Measurements from ENCODE around the gene LILRB2.
"Not testable (repeated sequence)": the region's sequence is repeated elsewhere in the genome, so short reads cannot be mapped to it uniquely, and the experiment has no call there.

Gene LILRB2

DNA sequence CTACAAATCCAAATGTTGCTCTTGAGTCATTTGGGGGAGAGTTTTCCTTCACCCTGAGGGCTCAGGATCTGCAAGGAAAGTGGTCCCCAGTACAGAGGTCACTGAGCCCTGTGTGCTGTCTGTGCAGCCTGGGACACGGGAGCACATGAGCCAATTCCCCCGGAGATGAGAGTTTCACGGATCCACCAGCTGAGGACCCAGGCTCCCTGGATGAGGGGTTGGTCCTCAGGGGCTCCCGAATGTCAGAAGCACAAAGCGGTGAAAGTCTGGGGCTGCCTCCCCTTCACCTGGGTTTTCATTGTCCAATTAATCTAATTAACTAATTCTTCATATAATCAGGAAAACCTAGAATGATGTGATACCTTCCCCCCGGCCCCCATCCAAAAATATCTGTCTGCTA lies 13.6 kb upstream of the LILRB2 start:
- Histone ChIP-seq H3K9me3 (replicated peaks; ENCODE audit: insufficient read depth, low read length) (no peaks in the 10 kb centered on the region), H3K4me2 (ENCODE audit: low read depth, low read length) (no peak overlapping the region), H3K36me3 (replicated peaks; ENCODE audit: insufficient read depth, low read length) (no peaks in the 10 kb centered on the region), H3K4me3 (ENCODE audit: low read length) (no peak overlapping the region), H3K9me2 (replicated peaks; ENCODE audit: insufficient read depth, low read length) (no peaks in the 10 kb centered on the region), H3K9ac (ENCODE audit: low read length) (no peak overlapping the region), H3K79me2 (ENCODE audit: low read length) (no peaks in the 10 kb centered on the region), H3K4me1 (ENCODE audit: low read length) (no peaks in the 10 kb centered on the region), H3K27ac (ENCODE audit: low read length) (no peak overlapping the region), H4K20me1 (ENCODE audit: insufficient read depth, low read length) (no peaks in the 10 kb centered on the region), H3F3A (ENCODE audit: insufficient read depth, low read length) (no peaks in the 10 kb centered on the region), H3K27me3 (replicated peaks; ENCODE audit: insufficient read depth, low read length) (peaks cover 91% of the 10 kb centered on the region), H2AFZ (ENCODE audit: low read length) (no peak overlapping the region)
- TF ChIP-seq EZH2 (optimal IDR thresholded peaks at IDR 0.05; ENCODE audit: low read depth, low read length) (no peak), EZH2phosphoT487 (IDR thresholded peaks at IDR 0.05; ENCODE audit: low read length) (no peak)
- TF ChIP-seq, protein P1, sequence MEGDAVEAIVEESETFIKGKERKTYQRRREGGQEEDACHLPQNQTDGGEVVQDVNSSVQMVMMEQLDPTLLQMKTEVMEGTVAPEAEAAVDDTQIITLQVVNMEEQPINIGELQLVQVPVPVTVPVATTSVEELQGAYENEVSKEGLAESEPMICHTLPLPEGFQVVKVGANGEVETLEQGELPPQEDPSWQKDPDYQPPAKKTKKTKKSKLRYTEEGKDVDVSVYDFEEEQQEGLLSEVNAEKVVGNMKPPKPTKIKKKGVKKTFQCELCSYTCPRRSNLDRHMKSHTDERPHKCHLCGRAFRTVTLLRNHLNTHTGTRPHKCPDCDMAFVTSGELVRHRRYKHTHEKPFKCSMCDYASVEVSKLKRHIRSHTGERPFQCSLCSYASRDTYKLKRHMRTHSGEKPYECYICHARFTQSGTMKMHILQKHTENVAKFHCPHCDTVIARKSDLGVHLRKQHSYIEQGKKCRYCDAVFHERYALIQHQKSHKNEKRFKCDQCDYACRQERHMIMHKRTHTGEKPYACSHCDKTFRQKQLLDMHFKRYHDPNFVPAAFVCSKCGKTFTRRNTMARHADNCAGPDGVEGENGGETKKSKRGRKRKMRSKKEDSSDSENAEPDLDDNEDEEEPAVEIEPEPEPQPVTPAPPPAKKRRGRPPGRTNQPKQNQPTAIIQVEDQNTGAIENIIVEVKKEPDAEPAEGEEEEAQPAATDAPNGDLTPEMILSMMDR (IDR thresholded peaks at IDR 0.05; ENCODE audit: low read length) = no peak
- no peak for DNase-seq

DNA sequence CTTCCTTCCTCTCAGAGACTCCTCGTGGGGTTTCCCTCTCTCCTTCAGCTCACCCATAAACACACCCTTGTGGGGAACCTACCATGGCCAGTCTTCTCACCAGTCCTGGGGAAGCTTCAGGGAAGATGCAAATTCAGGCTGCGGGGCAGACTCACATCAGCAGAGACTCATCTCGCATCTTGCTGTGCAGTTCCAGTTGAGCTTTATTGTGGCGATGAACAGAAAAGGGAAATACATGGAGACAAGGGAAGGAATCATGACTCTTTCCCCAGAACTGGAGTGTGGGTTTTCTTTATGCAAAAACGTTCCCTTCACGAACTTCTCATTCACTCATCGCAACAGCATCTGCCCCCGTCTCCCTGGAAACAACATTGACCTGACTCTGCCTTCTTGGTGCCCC lies 8.2 kb upstream of the LILRB2 start:
- H3K9me2 ChIP-seq (replicated peaks; ENCODE audit: insufficient read depth, low read length); H3F3A ChIP-seq (ENCODE audit: insufficient read depth, low read length); H3K36me3 ChIP-seq (replicated peaks; ENCODE audit: insufficient read depth, low read length); H3K9ac ChIP-seq (ENCODE audit: low read length); DNase-seq; H2AFZ ChIP-seq (ENCODE audit: low read length); H3K27ac ChIP-seq (ENCODE audit: low read length); H3K4me2 ChIP-seq (ENCODE audit: low read depth, low read length); H4K20me1 ChIP-seq (ENCODE audit: insufficient read depth, low read length); H3K9me3 ChIP-seq (replicated peaks; ENCODE audit: insufficient read depth, low read length); H3K79me2 ChIP-seq (ENCODE audit: low read length); H3K4me1 ChIP-seq (ENCODE audit: low read length); H3K4me3 ChIP-seq (ENCODE audit: low read length): not testable (repeated sequence)
- H3K27me3 ChIP-seq (replicated peaks; ENCODE audit: insufficient read depth, low read length) = peaks cover 86% of the 10 kb centered on the region

DNA sequence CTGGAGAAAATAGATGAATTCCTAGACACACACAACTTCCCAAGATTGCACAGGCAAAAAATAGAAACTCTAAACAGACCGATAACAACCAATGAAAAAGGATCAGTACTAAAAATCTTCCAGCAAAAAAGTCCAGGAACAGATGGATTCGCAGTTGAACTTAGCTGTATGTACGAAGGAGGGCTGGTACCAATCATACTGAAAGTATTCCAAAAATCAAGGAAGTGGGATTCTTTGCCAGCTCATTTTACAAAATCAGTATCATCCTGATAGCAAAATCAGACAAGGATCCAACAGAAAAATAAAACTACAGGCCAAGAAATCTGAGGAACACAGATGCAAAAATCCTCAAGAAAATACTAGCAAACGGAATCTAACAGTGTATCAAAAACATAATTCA lies 6.5 kb upstream of the LILRB2 start:
- Histone ChIP-seq H3K4me2 (ENCODE audit: low read depth, low read length) (no peak overlapping the region), H3K9me3 (replicated peaks; ENCODE audit: insufficient read depth, low read length) (no peaks in the 10 kb centered on the region), H4K20me1 (ENCODE audit: insufficient read depth, low read length) (no peaks in the 10 kb centered on the region), H3K27ac (ENCODE audit: low read length) (no peak overlapping the region), H3K9ac (ENCODE audit: low read length) (no peak overlapping the region), H3K9me2 (replicated peaks; ENCODE audit: insufficient read depth, low read length) (no peaks in the 10 kb centered on the region), H3F3A (ENCODE audit: insufficient read depth, low read length) (no peaks in the 10 kb centered on the region), H3K4me3 (ENCODE audit: low read length) (no peak overlapping the region), H3K4me1 (ENCODE audit: low read length) (no peaks in the 10 kb centered on the region), H3K27me3 (replicated peaks; ENCODE audit: insufficient read depth, low read length) (peaks cover 86% of the 10 kb centered on the region), H3K79me2 (ENCODE audit: low read length) (no peaks in the 10 kb centered on the region), H3K36me3 (replicated peaks; ENCODE audit: insufficient read depth, low read length) (no peaks in the 10 kb centered on the region), H2AFZ (ENCODE audit: low read length) (no peak overlapping the region)
- no peak for DNase-seq
- TF ChIP-seq, protein P1 (IDR thresholded peaks at IDR 0.05; ENCODE audit: low read length) = no peak
- TF ChIP-seq EZH2 (optimal IDR thresholded peaks at IDR 0.05; ENCODE audit: low read depth, low read length) (no peak), EZH2phosphoT487 (IDR thresholded peaks at IDR 0.05; ENCODE audit: low read length) (no peak)

DNA sequence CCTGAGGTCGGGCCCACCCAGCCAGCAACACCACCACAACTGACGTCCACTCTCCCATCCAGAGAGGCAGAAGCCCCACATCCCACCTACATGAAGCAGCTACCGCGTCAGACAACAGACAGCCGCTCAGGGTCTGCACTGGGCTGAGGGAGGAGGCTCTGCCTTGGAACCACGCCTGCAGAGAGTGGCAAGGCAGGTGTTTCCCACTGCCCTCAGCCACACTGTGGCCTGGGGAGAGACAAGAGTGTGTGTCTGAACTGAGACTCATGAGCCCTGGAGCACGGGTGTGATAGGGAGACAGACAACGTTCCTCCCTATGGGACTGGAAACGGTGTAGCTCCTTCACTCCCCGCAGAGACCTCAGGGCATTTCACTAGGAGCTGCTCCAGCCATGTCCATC lies 5.4 kb upstream of the LILRB2 start:
- H3K4me2 ChIP-seq (ENCODE audit: low read depth, low read length); H3K9me2 ChIP-seq (replicated peaks; ENCODE audit: insufficient read depth, low read length); H2AFZ ChIP-seq (ENCODE audit: low read length); H3K27ac ChIP-seq (ENCODE audit: low read length); H3K36me3 ChIP-seq (replicated peaks; ENCODE audit: insufficient read depth, low read length); H3K9ac ChIP-seq (ENCODE audit: low read length); H3K9me3 ChIP-seq (replicated peaks; ENCODE audit: insufficient read depth, low read length); H3F3A ChIP-seq (ENCODE audit: insufficient read depth, low read length); H3K79me2 ChIP-seq (ENCODE audit: low read length); DNase-seq; H3K4me1 ChIP-seq (ENCODE audit: low read length); H4K20me1 ChIP-seq (ENCODE audit: insufficient read depth, low read length); H3K4me3 ChIP-seq (ENCODE audit: low read length): not testable (repeated sequence)
- peaks cover 86% of the 10 kb centered on the region for H3K27me3 ChIP-seq (replicated peaks; ENCODE audit: insufficient read depth, low read length)

DNA sequence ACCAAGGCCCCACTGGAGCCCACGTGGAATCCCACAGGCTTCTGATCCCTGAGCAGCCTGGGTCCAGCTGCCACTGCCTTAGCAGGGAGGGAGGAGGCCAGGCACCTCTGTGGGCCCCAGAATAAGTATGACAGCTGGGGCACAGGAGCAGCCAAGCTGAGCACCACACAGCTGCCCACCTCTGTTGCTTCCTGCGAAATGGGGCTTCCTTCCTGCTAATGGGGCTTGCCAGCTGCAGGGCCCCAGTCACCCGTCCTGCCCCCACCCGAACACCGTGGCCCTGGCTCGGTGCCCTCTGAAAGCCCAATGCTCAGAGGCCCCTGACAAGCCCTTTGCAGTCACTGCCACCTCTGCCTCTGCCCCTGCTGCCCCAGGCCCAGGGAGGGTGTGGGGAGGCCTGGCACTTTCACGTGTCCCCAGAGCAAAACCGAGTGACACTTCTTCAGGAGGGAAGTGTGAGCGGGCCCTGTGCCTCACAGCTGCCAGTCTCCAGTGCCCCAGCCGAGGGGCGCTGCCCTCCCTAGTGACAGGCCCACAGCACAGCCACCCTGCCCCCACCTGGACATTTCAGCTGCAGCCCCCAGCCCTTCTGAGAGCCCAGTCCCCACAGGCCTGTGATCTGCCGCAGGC lies 4.6 kb upstream of the LILRB2 start:
- H3K4me2 ChIP-seq (ENCODE audit: low read depth, low read length); DNase-seq; H2AFZ ChIP-seq (ENCODE audit: low read length); H3K9me3 ChIP-seq (replicated peaks; ENCODE audit: insufficient read depth, low read length); H3K9me2 ChIP-seq (replicated peaks; ENCODE audit: insufficient read depth, low read length); H3F3A ChIP-seq (ENCODE audit: insufficient read depth, low read length); H3K27ac ChIP-seq (ENCODE audit: low read length); H3K4me3 ChIP-seq (ENCODE audit: low read length); H3K36me3 ChIP-seq (replicated peaks; ENCODE audit: insufficient read depth, low read length); H3K79me2 ChIP-seq (ENCODE audit: low read length); H3K4me1 ChIP-seq (ENCODE audit: low read length); H3K9ac ChIP-seq (ENCODE audit: low read length); H4K20me1 ChIP-seq (ENCODE audit: insufficient read depth, low read length): not testable (repeated sequence)
- H3K27me3 ChIP-seq (replicated peaks; ENCODE audit: insufficient read depth, low read length) = peaks cover 83% of the 10 kb centered on the region

Data from MM.1S (cell line).